Astrocyte (in vitro differentiated cells and primary cell): ENCODE measurements around the gene PTPRN2. TPM values are rescaled to one million over a fixed set of nuclear protein-coding genes. Genes with fewer than 3 reads are reported as not detected.

ENCODE experiments used
- DNase-seq: peaks from one replicate; pipeline ENCODE4 v3.0.0-alpha.2; 2010; ENCODE audit warnings: low read depth
- FAIRE-seq: peaks from 2 replicates; lab custom pipeline; 2011; peaks lifted over from hg19 to GRCh38; lab: Jason Lieb, UNC
- H2AFZ ChIP-seq: 2 replicates; pipeline ENCODE4 v1.6.0; 2012; ENCODE audit warnings: low read depth, low read length, inconsistent platforms
- H3K27ac ChIP-seq: 2 replicates; pipeline ENCODE4 v1.5.1; 2011; ENCODE audit warnings: low read depth, low read length, inconsistent platforms
- H3K27me3 ChIP-seq: 2 replicates; pipeline ENCODE4 v1.6.0; 2011; ENCODE audit warnings: low read length, inconsistent platforms; ENCODE audit not compliant: insufficient read depth
- H3K36me3 ChIP-seq: 2 replicates; pipeline ENCODE4 v1.5.1; 2011; ENCODE audit warnings: low read length, inconsistent platforms; ENCODE audit not compliant: insufficient read depth
- H3K4me1 ChIP-seq: 2 replicates; pipeline ENCODE4 v1.5.1; 2011; ENCODE audit warnings: low read length, inconsistent platforms; ENCODE audit not compliant: insufficient read depth
- H3K4me2 ChIP-seq: 2 replicates; pipeline ENCODE4 v1.6.0; 2012; ENCODE audit warnings: low read length, inconsistent platforms
- H3K4me3 ChIP-seq: 2 replicates; pipeline ENCODE4 v1.5.1; 2011; ENCODE audit warnings: low read depth, mild to moderate bottlenecking, low read length, inconsistent platforms; ENCODE audit not compliant: insufficient read depth
- H3K79me2 ChIP-seq: 2 replicates; pipeline ENCODE4 v1.6.0; 2012; ENCODE audit warnings: mild to moderate bottlenecking, low read length, inconsistent platforms; ENCODE audit not compliant: insufficient read depth
- H3K9ac ChIP-seq: 2 replicates; pipeline ENCODE4 v1.6.0; 2012; ENCODE audit warnings: mild to moderate bottlenecking, low read length, inconsistent platforms
- H3K9me3 ChIP-seq: 2 replicates; pipeline ENCODE4 v1.5.1; 2012; ENCODE audit warnings: low read depth, mild to moderate bottlenecking, low read length, inconsistent platforms; ENCODE audit not compliant: insufficient read depth
- H4K20me1 ChIP-seq: 2 replicates; pipeline ENCODE4 v1.6.0; 2012; ENCODE audit warnings: low read length, inconsistent platforms; ENCODE audit not compliant: insufficient read depth
- H3K27ac Mint-ChIP-seq: one replicate; pipeline ENCODE4 v1.8.0; 2021; ENCODE audit warnings: mild to moderate bottlenecking, mixed read lengths; ENCODE audit not compliant: unreplicated experiment
- H3K27me3 Mint-ChIP-seq: one replicate; pipeline ENCODE4 v1.8.0; 2021; ENCODE audit warnings: low read depth, mixed read lengths; ENCODE audit not compliant: unreplicated experiment
- H3K36me3 Mint-ChIP-seq: one replicate; pipeline ENCODE4 v1.8.0; 2021; ENCODE audit warnings: low read depth, mixed read lengths; ENCODE audit not compliant: unreplicated experiment
- H3K4me1 Mint-ChIP-seq: one replicate; pipeline ENCODE4 v1.8.0; 2021; ENCODE audit warnings: low read depth, mixed read lengths; ENCODE audit not compliant: unreplicated experiment
- H3K4me3 Mint-ChIP-seq: one replicate; pipeline ENCODE4 v1.8.0; 2021; ENCODE audit warnings: mild to moderate bottlenecking, moderate library complexity, mixed read lengths; ENCODE audit not compliant: unreplicated experiment
- H3K9me3 Mint-ChIP-seq: one replicate; pipeline ENCODE4 v1.8.0; 2021; ENCODE audit warnings: mild to moderate bottlenecking, mixed read lengths; ENCODE audit not compliant: unreplicated experiment
- CTCF ChIP-seq: IDR thresholded peaks from 2 replicates; pipeline ENCODE4 v1.5.1; 2011; ENCODE audit warnings: low read depth, mild to moderate bottlenecking, inconsistent platforms, low read length, moderate library complexity; ENCODE audit not compliant: insufficient read depth
- EZH2 ChIP-seq: IDR thresholded peaks from 2 replicates; pipeline ENCODE4 v1.6.1; 2012; ENCODE audit warnings: mild to moderate bottlenecking, low read length, inconsistent platforms; ENCODE audit not compliant: insufficient read depth
- total RNA-seq: library from RNA; stranded (reverse); gene quantifications from 2 replicates; pipeline ENCODE4 v1.2.1, GENCODE V29; 2021

PTPRN2 gene
- total RNA-seq, 1 donor from 2014 or later: 0.09 TPM

GRCh38 chr7:157751406-157751805 is 836.2 kb downstream of the PTPRN2 start:
- no peak overlapping the region for H3K4me3 Mint-ChIP-seq
- no peaks in the 10 kb centered on the region for H4K20me1 ChIP-seq
- no peak for FAIRE-seq

GRCh38 chr7:157750291-157750690 is 837.3 kb downstream of the PTPRN2 start:
- H3K27ac Mint-ChIP-seq: no peak overlapping the region

More at GRCh38 chr7:157751406-157751805, 836.2 kb downstream of the PTPRN2 start:
- TF ChIP-seq CTCF (no peak), EZH2 (no peak)
- no peaks in the 10 kb centered on the region for H3K9me3 ChIP-seq
- H3K4me1 ChIP-seq: no peaks in the 10 kb centered on the region
- no peak overlapping the region for H3K4me2 ChIP-seq
- Mint-ChIP-seq H3K36me3 (no peaks in the 10 kb centered on the region), H3K27ac (no peak overlapping the region), H3K9me3 (peaks cover 17% of the 10 kb centered on the region), H3K4me1 (no peaks in the 10 kb centered on the region), H3K27me3 (no peaks in the 10 kb centered on the region)
- no peaks in the 10 kb centered on the region for H3K36me3 ChIP-seq
- H2AFZ ChIP-seq: no peak overlapping the region
- H3K4me3 ChIP-seq: no peak overlapping the region
- no peaks in the 10 kb centered on the region for H3K27me3 ChIP-seq
- no peak overlapping the region for H3K9ac ChIP-seq
- no peak for DNase-seq
- H3K27ac ChIP-seq: no peak overlapping the region
- no peaks in the 10 kb centered on the region for H3K79me2 ChIP-seq

More at GRCh38 chr7:157750291-157750690, 837.3 kb downstream of the PTPRN2 start:
- DNase-seq: no peak
- Histone ChIP-seq H2AFZ (no peak overlapping the region), H3K9me3 (no peaks in the 10 kb centered on the region), H3K4me3 (no peak overlapping the region), H3K9ac (no peak overlapping the region), H3K27ac (no peak overlapping the region), H4K20me1 (no peaks in the 10 kb centered on the region), H3K79me2 (no peaks in the 10 kb centered on the region), H3K4me2 (no peak overlapping the region), H3K27me3 (no peaks in the 10 kb centered on the region), H3K4me1 (no peaks in the 10 kb centered on the region), H3K36me3 (no peaks in the 10 kb centered on the region)
- peaks cover 23% of the 10 kb centered on the region for H3K9me3 Mint-ChIP-seq
- H3K4me3 Mint-ChIP-seq: no peak overlapping the region
- no peaks in the 10 kb centered on the region for H3K4me1 Mint-ChIP-seq
- FAIRE-seq: no peak
- no peak for TF ChIP-seq CTCF
- TF ChIP-seq EZH2: no peak
- H3K36me3 Mint-ChIP-seq: no peaks in the 10 kb centered on the region
- no peaks in the 10 kb centered on the region for H3K27me3 Mint-ChIP-seq
